Measurements from ENCODE around the gene ETHE1. TPM values are rescaled to one million over a fixed set of nuclear protein-coding genes. Genes with fewer than 3 reads are reported as not detected.

Gene ETHE1
- polyA plus RNA-seq, 3 donors = 71.2 to 135 (median 111) TPM

DNA sequence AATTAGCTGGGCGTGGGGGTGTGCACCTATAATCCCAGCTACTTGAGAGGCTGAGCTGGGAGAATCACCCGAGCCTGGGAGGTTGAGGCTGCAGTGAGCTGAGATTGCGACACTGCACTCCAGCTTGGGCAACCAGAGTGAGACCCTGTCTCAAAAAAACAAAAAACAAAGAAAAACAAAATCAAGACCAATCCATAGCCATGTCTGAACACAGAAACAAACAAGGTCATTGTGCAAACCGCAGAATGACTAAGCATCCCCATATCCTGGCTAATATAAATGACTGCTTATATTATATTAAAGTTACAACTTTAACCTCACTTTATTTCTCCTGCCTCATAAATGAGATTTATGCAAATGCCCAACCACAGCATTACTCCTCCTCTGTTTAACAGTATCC is 59.3 kb downstream of the ETHE1 start:
- H3K4me3 ChIP-seq (replicated peaks in 1 of 3; ENCODE audit: low read depth in 2 of 3, low read length in 3 of 3) = peak overlapping the region in 1 of 3 experiments; percentile 21
- TF ChIP-seq, protein P1, sequence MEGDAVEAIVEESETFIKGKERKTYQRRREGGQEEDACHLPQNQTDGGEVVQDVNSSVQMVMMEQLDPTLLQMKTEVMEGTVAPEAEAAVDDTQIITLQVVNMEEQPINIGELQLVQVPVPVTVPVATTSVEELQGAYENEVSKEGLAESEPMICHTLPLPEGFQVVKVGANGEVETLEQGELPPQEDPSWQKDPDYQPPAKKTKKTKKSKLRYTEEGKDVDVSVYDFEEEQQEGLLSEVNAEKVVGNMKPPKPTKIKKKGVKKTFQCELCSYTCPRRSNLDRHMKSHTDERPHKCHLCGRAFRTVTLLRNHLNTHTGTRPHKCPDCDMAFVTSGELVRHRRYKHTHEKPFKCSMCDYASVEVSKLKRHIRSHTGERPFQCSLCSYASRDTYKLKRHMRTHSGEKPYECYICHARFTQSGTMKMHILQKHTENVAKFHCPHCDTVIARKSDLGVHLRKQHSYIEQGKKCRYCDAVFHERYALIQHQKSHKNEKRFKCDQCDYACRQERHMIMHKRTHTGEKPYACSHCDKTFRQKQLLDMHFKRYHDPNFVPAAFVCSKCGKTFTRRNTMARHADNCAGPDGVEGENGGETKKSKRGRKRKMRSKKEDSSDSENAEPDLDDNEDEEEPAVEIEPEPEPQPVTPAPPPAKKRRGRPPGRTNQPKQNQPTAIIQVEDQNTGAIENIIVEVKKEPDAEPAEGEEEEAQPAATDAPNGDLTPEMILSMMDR (IDR thresholded peaks at IDR 0.05) = no peak
- H3K9ac ChIP-seq (ENCODE audit: insufficient read depth, low read length, poor library complexity, severe bottlenecking) = no peak overlapping the region
- H4K20me1 ChIP-seq (ENCODE audit: insufficient read depth, low read length) = no peaks in the 10 kb centered on the region
- peak; percentile 54 to 75 (median 73) for DNase-seq
- peaks cover 0 to 5% of the 10 kb centered on the region in 2 donors for H3K36me3 Mint-ChIP-seq
- peak overlapping the region; percentile 17 to 52 for H3K27ac ChIP-seq (ENCODE audit: low read depth in 1 of 2, low read length in 2 of 2)
- H3K4me1 Mint-ChIP-seq = peaks cover 49% of the 10 kb centered on the region
- peaks cover 52 to 56% of the 10 kb centered on the region in 2 donors for H3K4me1 ChIP-seq (ENCODE audit: control insufficient read depth in 1 of 2, insufficient read depth in 2 of 2, low read length in 2 of 2)
- H3K9me3 Mint-ChIP-seq = peaks cover 0 to 3% (median 0%) of the 10 kb centered on the region in 7 donors
- H3K27me3 ChIP-seq (ENCODE audit: control insufficient read depth in 2 of 2, insufficient read depth in 2 of 2, low read length in 2 of 2) = no peaks in the 10 kb centered on the region
- peak overlapping the region; percentile 14 for H2AFZ ChIP-seq (ENCODE audit: insufficient read depth, low read depth, low read length, poor library complexity, severe bottlenecking)
- peaks cover 11 to 13% (median 12%) of the 10 kb centered on the region in 3 donors for H3K27me3 Mint-ChIP-seq (ENCODE audit: low read depth in 3 of 3)
- H3K79me2 ChIP-seq (ENCODE audit: insufficient read depth, low read length) = no peaks in the 10 kb centered on the region
- no peaks in the 10 kb centered on the region for H3K36me3 ChIP-seq (replicated peaks in 1 of 2; ENCODE audit: control insufficient read depth in 1 of 2, insufficient read depth in 2 of 2, low read length in 2 of 2)
- peak overlapping the region; percentile 16 to 89 (median 79) for H3K27ac Mint-ChIP-seq
- intact Hi-C loops (cut with micrococcal nuclease) = no loop called here
- WGBS (ENCODE audit: insufficient coverage) = 60% methylated on average over 1 of the region's 4 CpGs
- peak overlapping the region in 1 of 2 donors; percentile 37 for H3K4me3 Mint-ChIP-seq
- H3K4me2 ChIP-seq (replicated peaks; ENCODE audit: extremely low read depth, low read length, poor library complexity, severe bottlenecking) = peak overlapping the region; percentile 11
- H3K9me3 ChIP-seq (replicated peaks in 1 of 2; ENCODE audit: control insufficient read depth in 1 of 2, insufficient read depth in 1 of 2, low read length in 2 of 2) = no peaks in the 10 kb centered on the region

DNA sequence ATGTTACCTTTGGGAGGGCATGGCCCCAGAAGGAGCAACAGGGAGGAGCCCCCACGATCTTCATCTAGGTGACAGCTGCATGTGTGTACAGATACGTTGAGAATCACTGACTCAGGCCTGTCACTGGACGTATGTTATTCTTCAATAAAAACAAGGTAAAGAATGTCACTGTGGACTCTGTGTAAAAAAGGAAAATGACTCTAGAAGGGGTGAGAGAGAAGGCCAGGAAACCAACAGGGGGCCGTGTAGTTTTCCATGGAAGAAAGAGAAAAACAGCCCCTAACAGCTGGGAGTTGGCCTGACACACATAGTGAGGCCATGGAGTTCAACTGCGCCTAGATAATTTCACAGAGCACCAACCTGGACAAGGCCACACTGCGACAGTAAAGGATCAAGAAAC is 59.7 kb downstream of the ETHE1 start:
- H3K4me2 ChIP-seq (replicated peaks; ENCODE audit: extremely low read depth, low read length, poor library complexity, severe bottlenecking) = peak overlapping the region; percentile 11

More for the DNA sequence above, 59.7 kb downstream of the ETHE1 start:
- no peak overlapping the region for H3K9ac ChIP-seq (ENCODE audit: insufficient read depth, low read length, poor library complexity, severe bottlenecking)
- no peaks in the 10 kb centered on the region for H3K36me3 ChIP-seq (replicated peaks in 1 of 2; ENCODE audit: control insufficient read depth in 1 of 2, insufficient read depth in 2 of 2, low read length in 2 of 2)
- H2AFZ ChIP-seq (ENCODE audit: insufficient read depth, low read depth, low read length, poor library complexity, severe bottlenecking) = peak overlapping the region; percentile 14
- 100% methylated on average over 1 of the region's 6 CpGs for WGBS (ENCODE audit: insufficient coverage)
- no peaks in the 10 kb centered on the region for H3K27me3 ChIP-seq (ENCODE audit: control insufficient read depth in 2 of 2, insufficient read depth in 2 of 2, low read length in 2 of 2)
- intact Hi-C loops (cut with micrococcal nuclease) = no loop called here
- H3K36me3 Mint-ChIP-seq = peaks cover 0 to 5% of the 10 kb centered on the region in 2 donors
- peaks cover 54 to 58% of the 10 kb centered on the region in 2 donors for H3K4me1 ChIP-seq (ENCODE audit: control insufficient read depth in 1 of 2, insufficient read depth in 2 of 2, low read length in 2 of 2)
- no peaks in the 10 kb centered on the region for H3K79me2 ChIP-seq (ENCODE audit: insufficient read depth, low read length)
- DNase-seq = no peak
- no peaks in the 10 kb centered on the region for H4K20me1 ChIP-seq (ENCODE audit: insufficient read depth, low read length)
- TF ChIP-seq, protein P1 (IDR thresholded peaks at IDR 0.05) = no peak
- H3K9me3 Mint-ChIP-seq = peaks cover 0 to 3% (median 0%) of the 10 kb centered on the region in 7 donors
- H3K27ac ChIP-seq (ENCODE audit: low read depth in 1 of 2, low read length in 2 of 2) = peak overlapping the region; percentile 17 to 52
- no peaks in the 10 kb centered on the region for H3K9me3 ChIP-seq (replicated peaks in 1 of 2; ENCODE audit: control insufficient read depth in 1 of 2, insufficient read depth in 1 of 2, low read length in 2 of 2)
- peak overlapping the region in 1 of 3 experiments; percentile 21 for H3K4me3 ChIP-seq (replicated peaks in 1 of 3; ENCODE audit: low read depth in 2 of 3, low read length in 3 of 3)
- peaks cover 11 to 15% (median 12%) of the 10 kb centered on the region in 3 donors for H3K27me3 Mint-ChIP-seq (ENCODE audit: low read depth in 3 of 3)
- peaks cover 49% of the 10 kb centered on the region for H3K4me1 Mint-ChIP-seq
- no peak overlapping the region for H3K4me3 Mint-ChIP-seq
- H3K27ac Mint-ChIP-seq = peak overlapping the region; percentile 77 to 89 (median 79)

Data from CD14-positive monocyte (primary cell).